Activated CD8-positive, alpha-beta memory T cell treated with anti-CD3 and anti-CD28 coated beads, Interleukin-2, amount 10 ng/mL, durations not matched to agents 7 days and 5 days (primary cell): ENCODE results near the gene UNC13B. TPM values are rescaled to one million over a fixed set of nuclear protein-coding genes. Genes with fewer than 3 reads are reported as not detected.

Experiments
- ATAC-seq: fragments of 150-1000 bp; cut with Tn5 transposase; one replicate; pipeline ENCODE4 v1.10.0; 2021; ENCODE audit warnings: moderate library complexity
- CTCF ChIA-PET: fragments of 350-600 bp; sonication (Branson Sonifier 250); formaldehyde crosslinking; loops from one replicate; lab custom pipeline; 2021; ENCODE audit warnings: antibody characterized with exemption; lab: Charles Lee
- DNase-seq: peaks from one replicate; pipeline ENCODE4 v3.0.0-alpha.2; 2020
- H3K27ac Mint-ChIP-seq: one replicate; pipeline ENCODE4 v1.8.0; 2021; ENCODE audit warnings: mild to moderate bottlenecking, mixed read lengths
- H3K27me3 Mint-ChIP-seq: one replicate; pipeline ENCODE4 v1.8.0; 2021; ENCODE audit warnings: mixed read lengths
- H3K36me3 Mint-ChIP-seq: one replicate; pipeline ENCODE4 v1.8.0; 2021; ENCODE audit warnings: mild to moderate bottlenecking, mixed read lengths
- H3K4me1 Mint-ChIP-seq: one replicate; pipeline ENCODE4 v1.8.0; 2021; ENCODE audit warnings: mixed read lengths
- H3K4me3 Mint-ChIP-seq: one replicate; pipeline ENCODE4 v1.8.0; 2021; ENCODE audit warnings: mild to moderate bottlenecking, moderate library complexity, mixed read lengths
- H3K9me3 Mint-ChIP-seq: one replicate; pipeline ENCODE4 v1.8.0; 2022; ENCODE audit warnings: low read depth, mixed read lengths
- total RNA-seq, 2 experiments: library from RNA; stranded (reverse); gene quantifications; one replicate each; pipeline ENCODE4 v1.2.3, GENCODE V29; 2021

Gene UNC13B
- total RNA-seq, 2 experiments from 2014 or later, result 0.94 to 1.2 TPM

- Mint-ChIP-seq H3K27me3 (peaks cover 48% of the 10 kb centered on the region), H3K27ac (no peak overlapping the region), H3K9me3 (no peaks in the 10 kb centered on the region), H3K4me1 (no peaks in the 10 kb centered on the region), H3K36me3 (no peaks in the 10 kb centered on the region), H3K4me3 (no peak overlapping the region)
- no peak for DNase-seq
- CTCF ChIA-PET, result no interaction called here
- ATAC-seq, result no peak
Observed at GRCh38 chr9:35308316-35308715, 146.5 kb downstream of the UNC13B start.

GRCh38 chr9:35311891-35312639 lies 150.3 kb downstream of the UNC13B start:
- DNase-seq (no peak), ATAC-seq (no peak)
- Mint-ChIP-seq H3K27me3 (peaks cover 16% of the 10 kb centered on the region), H3K27ac (no peak overlapping the region), H3K36me3 (no peaks in the 10 kb centered on the region), H3K9me3 (no peaks in the 10 kb centered on the region), H3K4me3 (no peak overlapping the region), H3K4me1 (no peaks in the 10 kb centered on the region)
- CTCF ChIA-PET, result no interaction called here

GRCh38 chr9:35313460-35313859 lies 151.7 kb downstream of the UNC13B start:
- Mint-ChIP-seq H3K27ac (no peak overlapping the region), H3K36me3 (no peaks in the 10 kb centered on the region), H3K4me1 (no peaks in the 10 kb centered on the region), H3K4me3 (no peak overlapping the region), H3K9me3 (no peaks in the 10 kb centered on the region), H3K27me3 (peaks cover 6% of the 10 kb centered on the region)
- ATAC-seq (no peak), DNase-seq (no peak)
- CTCF ChIA-PET, result no interaction called here

- Mint-ChIP-seq H3K4me1 (no peaks in the 10 kb centered on the region), H3K27me3 (peaks cover 3% of the 10 kb centered on the region), H3K9me3 (no peaks in the 10 kb centered on the region), H3K36me3 (no peaks in the 10 kb centered on the region), H3K27ac (no peak overlapping the region), H3K4me3 (no peak overlapping the region)
- ATAC-seq (no peak), DNase-seq (no peak)
- CTCF ChIA-PET, result no interaction called here
Observed at GRCh38 chr9:35313916-35314315, 152.1 kb downstream of the UNC13B start.

GRCh38 chr9:35318741-35319140 lies 156.9 kb downstream of the UNC13B start:
- no peak for DNase-seq
- Mint-ChIP-seq H3K4me3 (no peak overlapping the region), H3K9me3 (no peaks in the 10 kb centered on the region), H3K36me3 (no peaks in the 10 kb centered on the region), H3K4me1 (no peaks in the 10 kb centered on the region), H3K27ac (no peak overlapping the region), H3K27me3 (peaks cover 3% of the 10 kb centered on the region)
- no peak for ATAC-seq
- CTCF ChIA-PET, result no interaction called here

- H3K27me3 Mint-ChIP-seq, result peaks cover 7% of the 10 kb centered on the region
- H3K27ac Mint-ChIP-seq, result no peak overlapping the region
- ATAC-seq (no peak), DNase-seq (no peak)
- H3K9me3 Mint-ChIP-seq, result no peaks in the 10 kb centered on the region
- H3K4me3 Mint-ChIP-seq, result no peak overlapping the region
- H3K4me1 Mint-ChIP-seq, result no peaks in the 10 kb centered on the region
- no peaks in the 10 kb centered on the region for H3K36me3 Mint-ChIP-seq
- CTCF ChIA-PET, result no interaction called here
Observed at GRCh38 chr9:35322075-35322885, 160.5 kb downstream of the UNC13B start.

- ATAC-seq (no peak), DNase-seq (no peak)
- H3K27ac Mint-ChIP-seq, result no peak overlapping the region
- peaks cover 10% of the 10 kb centered on the region for H3K27me3 Mint-ChIP-seq
- no peak overlapping the region for H3K4me3 Mint-ChIP-seq
- no peaks in the 10 kb centered on the region for H3K4me1 Mint-ChIP-seq
- H3K9me3 Mint-ChIP-seq, result no peaks in the 10 kb centered on the region
- CTCF ChIA-PET, result no interaction called here
- no peaks in the 10 kb centered on the region for H3K36me3 Mint-ChIP-seq
Observed at GRCh38 chr9:35324966-35325365, 163.2 kb downstream of the UNC13B start.

- Mint-ChIP-seq H3K36me3 (no peaks in the 10 kb centered on the region), H3K9me3 (no peaks in the 10 kb centered on the region), H3K27me3 (peaks cover 11% of the 10 kb centered on the region), H3K27ac (no peak overlapping the region), H3K4me3 (no peak overlapping the region), H3K4me1 (no peaks in the 10 kb centered on the region)
- DNase-seq (no peak), ATAC-seq (no peak)
- CTCF ChIA-PET, result no interaction called here
Observed at GRCh38 chr9:35333551-35333950, 171.7 kb downstream of the UNC13B start.

- DNase-seq (no peak), ATAC-seq (no peak)
- no peaks in the 10 kb centered on the region for H3K4me1 Mint-ChIP-seq
- no peak overlapping the region for H3K27ac Mint-ChIP-seq
- H3K36me3 Mint-ChIP-seq, result no peaks in the 10 kb centered on the region
- no peak overlapping the region for H3K4me3 Mint-ChIP-seq
- CTCF ChIA-PET, result no interaction called here
- H3K27me3 Mint-ChIP-seq, result peaks cover 10% of the 10 kb centered on the region
- H3K9me3 Mint-ChIP-seq, result no peaks in the 10 kb centered on the region
Observed at GRCh38 chr9:35335164-35335563, 173.4 kb downstream of the UNC13B start.

- no peaks in the 10 kb centered on the region for H3K9me3 Mint-ChIP-seq
- H3K4me1 Mint-ChIP-seq, result no peaks in the 10 kb centered on the region
- H3K4me3 Mint-ChIP-seq, result no peak overlapping the region
- DNase-seq (no peak), ATAC-seq (no peak)
- H3K27me3 Mint-ChIP-seq, result peaks cover 12% of the 10 kb centered on the region
- CTCF ChIA-PET, result no interaction called here
- H3K36me3 Mint-ChIP-seq, result no peaks in the 10 kb centered on the region
- H3K27ac Mint-ChIP-seq, result no peak overlapping the region
Observed at GRCh38 chr9:35338086-35338485, 176.3 kb downstream of the UNC13B start.

GRCh38 chr9:35338561-35339274 lies 176.9 kb downstream of the UNC13B start:
- Mint-ChIP-seq H3K27ac (no peak overlapping the region), H3K9me3 (no peaks in the 10 kb centered on the region), H3K36me3 (no peaks in the 10 kb centered on the region), H3K27me3 (peaks cover 9% of the 10 kb centered on the region), H3K4me3 (no peak overlapping the region), H3K4me1 (no peaks in the 10 kb centered on the region)
- no peak for ATAC-seq
- DNase-seq, result no peak
- CTCF ChIA-PET, result no interaction called here

- H3K27ac Mint-ChIP-seq, result no peak overlapping the region
- H3K9me3 Mint-ChIP-seq, result no peaks in the 10 kb centered on the region
- H3K4me1 Mint-ChIP-seq, result no peaks in the 10 kb centered on the region
- H3K36me3 Mint-ChIP-seq, result no peaks in the 10 kb centered on the region
- no peak overlapping the region for H3K4me3 Mint-ChIP-seq
- peaks cover 9% of the 10 kb centered on the region for H3K27me3 Mint-ChIP-seq
- CTCF ChIA-PET, result no interaction called here
- ATAC-seq (no peak), DNase-seq (no peak)
Observed at GRCh38 chr9:35340046-35340445, 178.2 kb downstream of the UNC13B start.

- DNase-seq (no peak), ATAC-seq (no peak)
- no peaks in the 10 kb centered on the region for H3K4me1 Mint-ChIP-seq
- H3K36me3 Mint-ChIP-seq, result no peaks in the 10 kb centered on the region
- H3K27me3 Mint-ChIP-seq, result peaks cover 9% of the 10 kb centered on the region
- no peak overlapping the region for H3K27ac Mint-ChIP-seq
- H3K4me3 Mint-ChIP-seq, result no peak overlapping the region
- H3K9me3 Mint-ChIP-seq, result no peaks in the 10 kb centered on the region
- CTCF ChIA-PET, result no interaction called here
Observed at GRCh38 chr9:35341021-35341420, 179.2 kb downstream of the UNC13B start.
